GM19238 (cell line): ENCODE data around the gene SLC6A9.

Experiments
- DNase-seq: peaks from one replicate; pipeline ENCODE4 v3.0.0; 2011; ENCODE audit warnings: low spot score; ENCODE audit not compliant: insufficient read length

SLC6A9 gene

GRCh38 chr1:44031252-44032169 lies at the start of gene SLC6A9:
TSS of gene SLC6A9 (minus strand) at chr1:44031462. CDS start at chr1:44024277, 7,185 bp downstream.
- DNase-seq: no peak

- DNase-seq: no peak
Measured at GRCh38 chr1:44079566-44079965, 48.3 kb upstream of the SLC6A9 start.

DNA sequence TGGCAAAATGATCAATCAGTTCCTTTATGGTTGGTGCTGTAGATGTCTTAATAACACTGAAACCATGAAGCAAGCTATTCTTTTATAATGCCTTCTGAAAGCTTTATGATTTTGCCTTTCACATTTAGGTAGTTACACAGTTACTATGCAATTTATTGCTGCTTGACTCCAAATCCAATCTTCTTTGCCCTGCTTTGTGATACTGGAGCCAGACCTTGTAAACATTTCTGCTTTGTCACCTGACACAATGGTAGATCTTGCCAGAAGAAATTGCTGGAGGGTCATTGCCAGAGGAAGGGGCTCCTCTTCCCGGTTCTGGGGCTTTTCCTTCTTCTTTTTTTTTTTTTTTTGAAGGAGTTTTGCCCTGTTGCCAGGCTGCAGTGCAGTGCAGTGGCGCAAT lies 46.8 kb upstream of the SLC6A9 start:
- no peak for DNase-seq

GRCh38 chr1:44077421-44077820 lies 46.2 kb upstream of the SLC6A9 start:
- DNase-seq: no peak

DNA sequence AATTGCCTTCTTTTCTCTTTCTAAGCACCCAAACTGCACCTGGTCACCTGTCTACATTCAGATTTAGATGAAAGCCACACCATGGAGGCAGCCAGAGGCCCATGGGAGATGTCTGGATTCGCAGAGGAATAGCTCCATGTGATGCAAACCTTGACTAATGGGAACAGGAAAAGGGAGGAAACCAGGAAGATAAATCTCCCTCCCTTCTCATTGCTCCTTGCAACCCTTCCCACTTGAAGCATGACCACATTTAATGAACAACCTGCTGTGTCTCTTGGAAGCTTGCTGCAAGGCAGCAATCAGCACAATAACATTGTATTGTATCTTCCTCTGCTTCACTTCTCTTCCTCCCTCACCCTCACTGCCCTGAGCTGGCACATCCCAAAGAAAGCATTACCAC lies 44.8 kb upstream of the SLC6A9 start:
- no peak for DNase-seq

DNA sequence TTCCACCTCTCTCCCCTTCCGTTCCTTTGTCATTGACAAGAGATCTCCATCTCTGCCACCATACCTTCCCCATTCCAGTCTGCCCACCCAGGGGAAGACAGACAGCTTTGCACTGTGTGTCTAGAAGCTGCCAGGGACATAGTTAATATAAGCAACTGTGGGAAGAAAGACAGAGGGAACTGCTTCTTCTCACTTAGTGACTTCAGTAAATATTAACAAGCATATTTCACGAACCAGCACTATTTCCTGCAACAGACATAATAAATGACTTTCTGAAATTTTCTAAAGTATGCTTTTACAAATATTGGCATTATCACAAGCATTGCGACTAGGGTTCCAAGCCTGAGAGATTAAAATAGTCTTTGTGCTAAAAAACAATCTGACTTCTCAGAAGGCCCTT lies 43.2 kb upstream of the SLC6A9 start:
- DNase-seq: no peak

DNA sequence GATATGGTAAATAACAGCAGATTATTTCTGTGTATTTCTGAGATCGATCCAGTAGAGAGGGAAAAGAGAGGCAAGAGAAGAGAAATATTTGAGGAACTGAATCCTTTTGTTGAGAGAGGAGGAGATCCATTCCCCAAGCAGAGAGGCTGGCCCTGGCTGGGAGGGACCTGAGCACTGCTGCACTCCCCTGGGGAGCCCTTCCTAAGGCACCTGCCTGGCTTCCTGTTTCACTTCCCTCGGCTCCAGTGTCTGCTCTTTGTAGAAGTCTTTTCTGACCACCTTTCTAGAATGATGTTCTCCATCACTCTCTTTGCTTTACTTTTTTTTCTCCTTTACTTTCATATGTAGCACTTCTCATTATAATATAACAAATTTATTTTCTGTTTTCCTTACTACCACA lies 42.3 kb upstream of the SLC6A9 start:
- no peak for DNase-seq

GRCh38 chr1:44072821-44073220 lies 41.6 kb upstream of the SLC6A9 start:
- DNase-seq: no peak

- DNase-seq: no peak
Measured at GRCh38 chr1:44072204-44072603, 40.9 kb upstream of the SLC6A9 start.

GRCh38 chr1:44071461-44071860 lies 40.2 kb upstream of the SLC6A9 start:
- DNase-seq: no peak

- peak; percentile 19 for DNase-seq
Measured at GRCh38 chr1:44068442-44068921, 37.2 kb upstream of the SLC6A9 start.

DNA sequence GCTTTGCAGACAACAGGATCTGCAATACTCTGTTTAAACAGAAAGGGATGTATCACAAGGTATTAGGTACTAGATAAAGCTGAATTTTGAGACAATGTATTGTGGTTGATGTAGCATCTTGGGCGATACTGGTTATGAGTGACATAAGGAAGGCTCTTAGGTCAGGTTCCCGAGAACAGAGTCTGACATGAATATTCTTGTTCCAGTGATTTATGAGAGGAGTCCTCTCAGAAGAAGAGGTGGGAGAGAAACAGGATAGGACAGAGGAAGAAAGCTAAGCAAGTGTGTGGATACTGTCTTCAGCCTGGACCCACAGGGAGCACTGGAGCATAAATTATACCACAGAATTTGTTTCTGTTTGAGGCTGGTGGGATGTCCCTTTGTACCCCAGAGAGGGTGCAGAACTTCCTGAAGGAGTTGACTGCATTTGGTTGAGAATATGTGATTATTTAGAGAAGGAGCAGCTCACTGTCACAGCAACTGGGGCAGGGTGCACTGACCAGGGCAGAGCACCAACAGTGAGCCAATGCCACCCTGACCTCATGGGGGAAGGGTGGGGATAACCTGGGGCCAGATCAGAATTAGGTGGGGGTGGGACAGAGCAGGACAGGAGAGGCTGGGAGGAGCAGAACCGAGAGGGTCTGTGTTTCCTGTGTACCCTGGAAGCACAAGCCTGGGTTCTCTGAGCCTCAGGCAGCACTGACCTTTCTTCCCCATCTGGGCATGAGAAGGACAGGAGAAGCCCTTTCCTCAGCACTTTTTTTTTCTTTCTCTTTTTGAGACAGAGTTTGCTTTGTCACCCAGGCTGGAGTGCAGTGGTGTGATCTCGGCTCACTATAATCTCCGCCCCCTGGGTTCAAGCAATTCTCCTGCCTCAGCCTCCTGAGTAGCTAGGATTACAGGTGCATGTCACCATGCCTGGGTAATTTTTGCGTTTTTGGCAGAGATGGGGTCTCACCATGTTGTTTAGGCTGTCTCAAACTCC lies 36.3 kb upstream of the SLC6A9 start:
- DNase-seq: no peak

GRCh38 chr1:44062656-44063179 lies 31.5 kb upstream of the SLC6A9 start:
- DNase-seq: no peak

DNA sequence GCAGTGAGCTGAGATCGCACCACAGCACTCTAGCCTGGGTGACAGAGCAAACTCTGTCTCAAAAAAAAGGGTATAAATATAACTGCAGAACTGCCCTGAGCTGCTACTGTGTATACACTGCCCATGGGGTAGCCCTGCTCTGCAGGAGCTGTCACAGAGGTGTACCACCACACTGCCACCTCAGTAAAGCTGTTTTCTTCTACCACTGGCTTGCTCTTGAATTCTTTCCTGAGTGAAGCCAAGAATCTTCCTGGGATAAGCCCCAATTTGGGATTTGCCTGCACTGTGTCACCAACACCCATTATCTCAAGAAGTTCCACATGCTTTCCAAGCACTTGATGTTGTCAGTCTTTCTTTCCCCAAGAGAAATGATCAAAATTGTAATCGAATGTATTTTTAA lies 30.6 kb upstream of the SLC6A9 start:
- DNase-seq: no peak

DNA sequence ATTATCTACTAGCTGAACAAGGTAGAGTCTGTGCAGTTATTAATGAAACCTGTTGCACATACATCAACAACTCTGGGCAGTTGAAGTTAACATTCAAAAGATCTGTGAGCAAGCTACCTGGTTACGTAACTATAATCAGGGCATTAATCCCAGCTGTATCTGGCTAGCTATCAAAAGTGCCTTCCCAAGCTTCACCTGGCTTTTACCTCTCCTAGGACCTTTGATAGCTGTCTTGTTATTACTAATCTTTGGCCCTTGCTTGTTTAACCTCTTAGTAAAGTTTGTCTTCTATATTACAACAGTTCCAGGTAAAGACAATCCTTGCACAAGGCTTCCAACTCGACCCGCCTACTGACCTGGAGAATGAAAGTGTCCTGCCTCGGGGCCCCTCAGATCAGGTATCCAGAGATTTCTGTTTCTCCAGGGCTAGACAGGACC lies 29.6 kb upstream of the SLC6A9 start:
- no peak for DNase-seq

GRCh38 chr1:44059664-44060355 lies 28.5 kb upstream of the SLC6A9 start:
- DNase-seq: no peak

GRCh38 chr1:44059212-44059611 lies 27.9 kb upstream of the SLC6A9 start:
- DNase-seq: no peak

DNA sequence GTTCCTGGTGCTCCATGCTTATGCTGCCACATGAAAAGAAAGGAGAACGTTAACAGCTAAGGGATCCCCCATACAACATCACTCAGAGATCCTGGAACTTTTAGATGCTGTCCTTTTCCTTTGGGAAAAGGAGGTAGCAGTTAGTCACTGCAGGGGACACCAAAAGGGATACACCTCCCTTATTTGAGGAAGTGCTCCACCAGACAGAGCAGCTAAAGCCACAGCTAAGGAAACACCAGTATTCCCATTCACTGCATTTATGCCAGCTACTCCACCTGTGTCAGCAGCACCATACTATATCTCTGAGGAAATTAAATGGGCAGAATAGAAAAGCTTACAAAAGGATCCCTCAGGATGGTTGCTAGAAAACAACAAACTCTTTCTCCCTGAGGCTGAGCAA lies 26.0 kb upstream of the SLC6A9 start:
- no peak for DNase-seq

- no peak for DNase-seq
Measured at GRCh38 chr1:44053394-44053793, 22.1 kb upstream of the SLC6A9 start.

DNA sequence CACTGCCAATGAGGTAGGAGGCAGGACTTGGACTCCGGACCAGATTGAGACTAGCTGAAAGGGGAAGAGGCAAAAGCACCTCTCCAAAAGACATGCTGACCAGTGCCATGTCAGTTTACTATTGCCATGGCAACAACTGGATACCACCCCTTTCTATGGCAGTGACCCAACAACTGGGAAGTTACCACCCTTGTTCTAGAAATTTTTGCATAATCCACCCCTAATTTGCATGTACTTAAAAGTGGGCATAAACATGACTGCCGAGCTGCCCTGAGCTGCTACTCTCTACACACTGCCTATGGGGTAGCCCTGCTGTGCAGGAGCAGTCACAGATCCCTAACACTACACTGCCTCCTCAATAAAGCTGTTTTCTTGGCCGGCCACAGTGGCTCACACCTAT lies 19.0 kb upstream of the SLC6A9 start:
- no peak for DNase-seq

GRCh38 chr1:44049839-44050238 lies 18.6 kb upstream of the SLC6A9 start:
- no peak for DNase-seq
